Measurements from ENCODE around the gene TRPC6.

Gene TRPC6

GRCh38 chr11:101478587-101479369, 105.0 kb downstream of the TRPC6 start:
- DNase-seq (ENCODE audit: low read depth) = no peak
- no peak for TF ChIP-seq CTCF (IDR thresholded peaks at IDR 0.05; ENCODE audit: control insufficient read depth, extremely low read depth, insufficient read depth)
- no peak overlapping the region for H3K4me3 ChIP-seq (ENCODE audit: low read depth, low read length)

DNA sequence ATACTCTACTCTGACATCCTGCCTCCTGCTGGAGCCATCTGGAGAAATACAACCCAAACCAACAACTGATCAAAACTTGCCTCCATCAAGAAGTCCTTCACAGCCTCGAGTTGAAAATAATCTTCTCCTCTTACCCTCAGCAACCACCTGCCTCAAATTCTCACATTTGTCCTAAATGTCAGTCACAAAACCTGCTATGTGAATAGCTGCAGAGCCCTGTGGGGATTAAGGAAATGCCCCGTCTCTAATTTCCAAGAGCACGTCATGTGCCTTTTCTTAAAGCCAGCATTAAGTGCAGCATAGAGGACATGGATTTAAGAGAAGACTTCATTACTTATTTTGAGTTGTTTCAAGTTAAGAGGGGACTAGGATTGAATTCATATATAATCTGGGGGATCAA, 105.9 kb downstream of the TRPC6 start:
- DNase-seq (ENCODE audit: low read depth) = no peak
- no peak for TF ChIP-seq CTCF (IDR thresholded peaks at IDR 0.05; ENCODE audit: control insufficient read depth, extremely low read depth, insufficient read depth)
- no peak overlapping the region for H3K4me3 ChIP-seq (ENCODE audit: low read depth, low read length)

- no peak for TF ChIP-seq CTCF (IDR thresholded peaks at IDR 0.05; ENCODE audit: control insufficient read depth, extremely low read depth, insufficient read depth)
- no peak for DNase-seq (ENCODE audit: low read depth)
- no peak overlapping the region for H3K4me3 ChIP-seq (ENCODE audit: low read depth, low read length)
Observed at GRCh38 chr11:101476191-101476590, 107.6 kb downstream of the TRPC6 start.

DNA sequence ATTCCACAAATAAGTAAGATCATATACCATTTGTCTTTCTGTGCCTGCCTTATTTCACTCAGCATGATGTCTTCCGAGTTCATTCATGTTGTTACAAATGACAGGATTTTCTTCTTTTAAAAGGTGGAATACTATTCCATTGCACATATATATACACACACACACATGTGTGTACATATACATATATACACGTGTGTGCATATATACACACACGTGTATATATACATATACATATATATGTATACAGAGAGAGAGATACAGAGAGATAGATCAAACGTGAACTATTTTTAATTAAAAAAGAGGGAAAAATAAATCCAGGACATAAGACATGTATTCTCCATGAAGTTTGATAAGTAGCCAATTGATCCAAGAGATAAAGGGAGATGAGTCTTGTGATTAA, 108.1 kb downstream of the TRPC6 start:
- no peak for DNase-seq (ENCODE audit: low read depth)
- no peak for TF ChIP-seq CTCF (IDR thresholded peaks at IDR 0.05; ENCODE audit: control insufficient read depth, extremely low read depth, insufficient read depth)
- no peak overlapping the region for H3K4me3 ChIP-seq (ENCODE audit: low read depth, low read length)

GRCh38 chr11:101474666-101475065, 109.1 kb downstream of the TRPC6 start:
- no peak for TF ChIP-seq CTCF (IDR thresholded peaks at IDR 0.05; ENCODE audit: control insufficient read depth, extremely low read depth, insufficient read depth)
- no peak overlapping the region for H3K4me3 ChIP-seq (ENCODE audit: low read depth, low read length)
- no peak for DNase-seq (ENCODE audit: low read depth)

DNA sequence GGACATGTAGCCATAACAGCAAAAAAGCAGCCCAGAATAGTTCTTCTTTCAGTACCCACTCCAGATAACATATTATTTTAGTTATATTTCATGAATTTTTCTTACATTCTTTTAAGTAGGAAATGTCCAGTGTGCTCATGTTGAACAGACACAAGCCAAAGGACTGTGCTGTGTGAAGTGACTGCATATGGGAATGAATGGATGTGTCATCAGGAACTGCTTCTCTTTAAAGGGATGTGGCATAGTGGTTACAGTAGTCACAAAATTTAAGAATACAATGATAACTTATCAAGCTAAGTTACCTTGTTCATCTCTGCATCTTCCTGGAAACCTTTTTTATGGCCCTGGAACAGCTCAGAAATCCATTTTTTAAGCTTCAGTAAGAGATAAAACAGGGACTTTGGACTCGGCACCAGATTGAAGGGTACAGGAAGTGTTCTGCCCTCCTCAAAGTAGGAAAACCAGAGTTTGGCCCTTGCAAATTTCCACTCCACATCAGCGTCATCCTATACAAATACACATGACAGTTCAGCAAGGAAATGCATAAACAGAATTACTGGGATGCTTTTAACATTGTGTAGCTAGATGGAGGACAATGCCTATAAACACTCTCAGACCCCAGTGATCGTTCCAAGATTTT, 112.8 kb downstream of the TRPC6 start:
- DNase-seq (ENCODE audit: low read depth) = no peak
- TF ChIP-seq CTCF (IDR thresholded peaks at IDR 0.05; ENCODE audit: control insufficient read depth, extremely low read depth, insufficient read depth) = no peak
- H3K4me3 ChIP-seq (ENCODE audit: low read depth, low read length) = no peak overlapping the region
